T-helper 1 cell treated with Interleukin-12 subunit alpha and Interleukin-12 subunit beta and Interleukin-4 antibody, amounts not matched to agents 30 μg/mL and 1 μg/mL, for 36 hours (primary cell): ENCODE results near the gene PRRC2B.
"Not testable (repeated sequence)": the region's sequence is repeated elsewhere in the genome, so short reads cannot be mapped to it uniquely, and the experiment has no call there.

Experiments used
- H3K27ac Mint-ChIP-seq: one replicate; pipeline ENCODE4 v1.8.0; 2021; ENCODE audit warnings: mild to moderate bottlenecking, mixed read lengths
- H3K27me3 Mint-ChIP-seq: one replicate; pipeline ENCODE4 v1.8.0; 2021; ENCODE audit warnings: low read depth, mixed read lengths
- H3K36me3 Mint-ChIP-seq: one replicate; pipeline ENCODE4 v1.8.0; 2021; ENCODE audit warnings: low read depth, mixed read lengths
- H3K4me1 Mint-ChIP-seq: one replicate; pipeline ENCODE4 v1.8.0; 2021; ENCODE audit warnings: low read depth, mixed read lengths
- H3K4me3 Mint-ChIP-seq: one replicate; pipeline ENCODE4 v1.8.0; 2021; ENCODE audit warnings: mild to moderate bottlenecking, moderate library complexity, mixed read lengths
- H3K9me3 Mint-ChIP-seq: one replicate; pipeline ENCODE4 v1.8.0; 2021; ENCODE audit warnings: mixed read lengths

The PRRC2B gene

GRCh38 chr9:131500377-131500776 is 106.5 kb downstream of the PRRC2B start:
- no peaks in the 10 kb centered on the region for H3K27me3 Mint-ChIP-seq
- H3K9me3 Mint-ChIP-seq, result no peaks in the 10 kb centered on the region
- H3K27ac Mint-ChIP-seq, result peak overlapping the region; percentile 93
- H3K36me3 Mint-ChIP-seq, result peaks cover 27% of the 10 kb centered on the region
- H3K4me1 Mint-ChIP-seq, result peaks cover 39% of the 10 kb centered on the region
- H3K4me3 Mint-ChIP-seq, result peak overlapping the region; percentile 84

- Mint-ChIP-seq H3K4me1 (peaks cover 39% of the 10 kb centered on the region), H3K4me3 (peak overlapping the region; percentile 84), H3K27ac (peak overlapping the region; percentile 93), H3K9me3 (no peaks in the 10 kb centered on the region), H3K27me3 (no peaks in the 10 kb centered on the region), H3K36me3 (peaks cover 27% of the 10 kb centered on the region)
These were observed 107.2 kb downstream of the PRRC2B start for GRCh38 chr9:131500939-131501541.

- no peaks in the 10 kb centered on the region for H3K27me3 Mint-ChIP-seq
- H3K4me1 Mint-ChIP-seq, result peaks cover 36% of the 10 kb centered on the region
- no peaks in the 10 kb centered on the region for H3K9me3 Mint-ChIP-seq
- peaks cover 27% of the 10 kb centered on the region for H3K36me3 Mint-ChIP-seq
- H3K4me3 Mint-ChIP-seq, result peak within 1 kb of the TSS; percentile 95
- peak within 1 kb of the TSS; percentile 85 for H3K27ac Mint-ChIP-seq
These were observed 109.1 kb downstream of the PRRC2B start, which contains the start of gene POMT1 for GRCh38 chr9:131502781-131503625. Gene POMT1, plus strand, starts transcription at chr9:131502918. Its CDS starts 1,301 bp downstream, at chr9:131504219.

GRCh38 chr9:131503626-131504465 is 110.0 kb downstream of the PRRC2B start:
- Mint-ChIP-seq H3K4me1 (peaks cover 36% of the 10 kb centered on the region), H3K27me3 (no peaks in the 10 kb centered on the region), H3K4me3 (peak overlapping the region; percentile 95), H3K36me3 (peaks cover 26% of the 10 kb centered on the region), H3K27ac (peak overlapping the region; percentile 85), H3K9me3 (no peaks in the 10 kb centered on the region)

- peaks cover 27% of the 10 kb centered on the region for H3K4me1 Mint-ChIP-seq
- H3K36me3 Mint-ChIP-seq, result peaks cover 23% of the 10 kb centered on the region
- no peak overlapping the region for H3K27ac Mint-ChIP-seq
- H3K27me3 Mint-ChIP-seq, result no peaks in the 10 kb centered on the region
- no peaks in the 10 kb centered on the region for H3K9me3 Mint-ChIP-seq
- H3K4me3 Mint-ChIP-seq, result peak overlapping the region; percentile 95
These were observed 111.1 kb downstream of the PRRC2B start for GRCh38 chr9:131505012-131505411.

GRCh38 chr9:131511416-131511815 is 117.5 kb downstream of the PRRC2B start:
- Mint-ChIP-seq H3K4me3 (no peak overlapping the region), H3K27ac (no peak overlapping the region), H3K9me3 (no peaks in the 10 kb centered on the region), H3K36me3 (peaks cover 28% of the 10 kb centered on the region), H3K4me1 (no peaks in the 10 kb centered on the region), H3K27me3 (no peaks in the 10 kb centered on the region)

- Mint-ChIP-seq H3K36me3 (peaks cover 26% of the 10 kb centered on the region), H3K4me3 (no peak overlapping the region), H3K27ac (no peak overlapping the region), H3K4me1 (no peaks in the 10 kb centered on the region), H3K9me3 (no peaks in the 10 kb centered on the region), H3K27me3 (no peaks in the 10 kb centered on the region)
These were observed 118.0 kb downstream of the PRRC2B start for GRCh38 chr9:131511880-131512279.

GRCh38 chr9:131513177-131513576 is 119.3 kb downstream of the PRRC2B start:
- no peaks in the 10 kb centered on the region for H3K4me1 Mint-ChIP-seq
- H3K9me3 Mint-ChIP-seq, result no peaks in the 10 kb centered on the region
- no peak overlapping the region for H3K27ac Mint-ChIP-seq
- peaks cover 31% of the 10 kb centered on the region for H3K36me3 Mint-ChIP-seq
- H3K4me3 Mint-ChIP-seq, result no peak overlapping the region
- H3K27me3 Mint-ChIP-seq, result no peaks in the 10 kb centered on the region

GRCh38 chr9:131515559-131516031 is 121.7 kb downstream of the PRRC2B start:
- peaks cover 38% of the 10 kb centered on the region for H3K36me3 Mint-ChIP-seq
- H3K4me3 Mint-ChIP-seq, H3K27ac Mint-ChIP-seq, H3K27me3 Mint-ChIP-seq, H3K4me1 Mint-ChIP-seq, H3K9me3 Mint-ChIP-seq: not testable (repeated sequence)

- H3K4me1 Mint-ChIP-seq, result no peaks in the 10 kb centered on the region
- peaks cover 35% of the 10 kb centered on the region for H3K36me3 Mint-ChIP-seq
- H3K27me3 Mint-ChIP-seq, result no peaks in the 10 kb centered on the region
These were observed 122.2 kb downstream of the PRRC2B start for GRCh38 chr9:131516100-131516499.

GRCh38 chr9:131516930-131517329 is 123.0 kb downstream of the PRRC2B start:
- no peaks in the 10 kb centered on the region for H3K27me3 Mint-ChIP-seq
- no peaks in the 10 kb centered on the region for H3K9me3 Mint-ChIP-seq

More at GRCh38 chr9:131516100-131516499, 122.2 kb downstream of the PRRC2B start:
- H3K4me3 Mint-ChIP-seq, result no peak overlapping the region
- no peaks in the 10 kb centered on the region for H3K9me3 Mint-ChIP-seq
- no peak overlapping the region for H3K27ac Mint-ChIP-seq

GRCh38 chr9:131517761-131518190 is 123.9 kb downstream of the PRRC2B start:
- H3K36me3 Mint-ChIP-seq, result peaks cover 37% of the 10 kb centered on the region
- no peak overlapping the region for H3K4me3 Mint-ChIP-seq
- H3K4me1 Mint-ChIP-seq, result no peaks in the 10 kb centered on the region
- no peak overlapping the region for H3K27ac Mint-ChIP-seq
- no peaks in the 10 kb centered on the region for H3K27me3 Mint-ChIP-seq
- H3K9me3 Mint-ChIP-seq, result no peaks in the 10 kb centered on the region

More at GRCh38 chr9:131516930-131517329, 123.0 kb downstream of the PRRC2B start:
- Mint-ChIP-seq H3K4me3 (no peak overlapping the region), H3K27ac (no peak overlapping the region), H3K36me3 (peaks cover 38% of the 10 kb centered on the region), H3K4me1 (no peaks in the 10 kb centered on the region)

GRCh38 chr9:131518553-131518952 is 124.7 kb downstream of the PRRC2B start:
- no peaks in the 10 kb centered on the region for H3K9me3 Mint-ChIP-seq
- no peak overlapping the region for H3K4me3 Mint-ChIP-seq
- no peak overlapping the region for H3K27ac Mint-ChIP-seq
- peaks cover 37% of the 10 kb centered on the region for H3K36me3 Mint-ChIP-seq
- no peaks in the 10 kb centered on the region for H3K27me3 Mint-ChIP-seq
- H3K4me1 Mint-ChIP-seq, result no peaks in the 10 kb centered on the region

- Mint-ChIP-seq H3K27ac (no peak overlapping the region), H3K36me3 (peaks cover 32% of the 10 kb centered on the region), H3K27me3 (no peaks in the 10 kb centered on the region), H3K4me3 (no peak overlapping the region), H3K4me1 (no peaks in the 10 kb centered on the region), H3K9me3 (no peaks in the 10 kb centered on the region)
These were observed 126.6 kb downstream of the PRRC2B start for GRCh38 chr9:131520503-131520902.
